Measurements from ENCODE around the gene MDM2.
A peak's percentile ranks its signal among the peaks of the same experiment; 100 is the strongest.

Gene MDM2

DNA sequence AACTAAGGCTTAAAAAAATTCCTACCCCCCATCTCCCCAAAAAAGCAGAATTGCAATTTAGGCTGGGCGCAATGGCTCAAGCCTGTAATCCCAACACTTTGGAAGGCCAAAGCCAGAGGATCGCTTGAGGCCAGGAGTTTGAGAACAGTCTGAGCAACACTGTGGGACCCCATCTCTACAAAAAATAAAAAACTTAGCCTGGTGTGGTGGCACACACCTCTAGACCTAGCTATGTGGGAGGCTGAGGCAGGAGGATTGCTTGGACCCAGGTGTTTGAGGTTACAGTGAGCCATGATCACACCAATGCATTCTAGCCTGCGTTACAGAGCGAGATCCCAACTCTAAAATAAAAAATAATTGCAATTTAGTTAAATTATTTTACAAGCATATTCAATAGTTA is 70.9 kb downstream of the MDM2 start:
- DNase-seq (ENCODE audit: low spot score) = no peak

GRCh38 chr12:68880660-68881325 is 72.8 kb downstream of the MDM2 start:
- DNase-seq (ENCODE audit: low spot score) = no peak

DNA sequence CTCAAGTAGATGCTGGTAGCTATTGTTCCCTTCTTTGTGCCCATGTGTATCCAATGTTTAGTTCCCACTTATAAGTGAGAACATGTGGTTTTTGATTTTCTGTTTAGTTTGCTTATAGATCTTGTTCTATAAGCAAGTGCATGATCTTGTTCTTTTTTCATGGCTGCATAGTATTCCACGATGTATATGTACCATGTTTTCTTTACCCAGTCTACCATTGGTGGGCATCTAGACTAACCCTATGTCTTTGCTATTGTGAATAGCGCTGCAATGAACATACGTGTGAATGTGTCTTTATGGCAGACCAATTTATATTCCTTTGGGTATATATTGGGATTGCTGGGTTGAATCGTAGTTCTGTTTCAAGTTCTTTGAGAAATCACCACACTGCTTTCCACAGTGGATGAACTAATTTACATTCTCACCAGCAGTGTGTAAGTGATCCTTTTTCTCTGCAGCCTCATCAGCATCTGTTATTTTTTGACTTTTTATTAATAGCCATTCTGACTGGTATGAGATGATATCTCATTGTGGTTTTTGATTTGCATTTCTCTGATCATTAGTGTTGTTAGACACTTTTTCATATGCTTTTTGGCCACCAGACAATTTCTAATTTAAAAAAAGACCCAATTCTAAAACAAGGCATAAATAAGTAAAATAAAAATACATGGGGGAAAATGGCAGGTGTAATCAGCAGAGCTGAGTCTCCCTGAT is 74.4 kb downstream of the MDM2 start:
- DNase-seq (ENCODE audit: low spot score) = no peak

DNA sequence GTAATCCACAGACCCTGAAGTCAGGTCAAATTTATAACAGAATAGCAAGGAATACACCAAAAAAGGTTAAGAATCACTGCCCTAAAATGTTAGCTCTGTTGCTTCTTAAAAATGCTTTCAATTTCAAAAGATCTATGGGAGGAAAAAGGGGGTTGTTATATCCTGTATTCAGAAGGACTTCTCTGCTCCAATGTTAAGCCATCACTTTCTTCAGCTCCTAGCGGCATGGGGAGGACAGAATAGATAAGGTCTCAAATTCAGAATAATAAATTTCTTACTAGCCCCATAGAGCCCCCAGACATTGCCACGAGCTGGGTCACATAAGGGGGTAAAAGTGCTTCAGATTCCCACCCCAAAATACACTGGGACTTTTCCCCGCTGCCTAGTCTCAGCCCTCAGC is 75.2 kb downstream of the MDM2 start:
- no peak for DNase-seq (ENCODE audit: low spot score)

- no peak for DNase-seq (ENCODE audit: low spot score)
These were observed 76.3 kb downstream of the MDM2 start for GRCh38 chr12:68884251-68884650.

- DNase-seq (ENCODE audit: low spot score) = no peak
These were observed 77.4 kb downstream of the MDM2 start for GRCh38 chr12:68885381-68885780.

DNA sequence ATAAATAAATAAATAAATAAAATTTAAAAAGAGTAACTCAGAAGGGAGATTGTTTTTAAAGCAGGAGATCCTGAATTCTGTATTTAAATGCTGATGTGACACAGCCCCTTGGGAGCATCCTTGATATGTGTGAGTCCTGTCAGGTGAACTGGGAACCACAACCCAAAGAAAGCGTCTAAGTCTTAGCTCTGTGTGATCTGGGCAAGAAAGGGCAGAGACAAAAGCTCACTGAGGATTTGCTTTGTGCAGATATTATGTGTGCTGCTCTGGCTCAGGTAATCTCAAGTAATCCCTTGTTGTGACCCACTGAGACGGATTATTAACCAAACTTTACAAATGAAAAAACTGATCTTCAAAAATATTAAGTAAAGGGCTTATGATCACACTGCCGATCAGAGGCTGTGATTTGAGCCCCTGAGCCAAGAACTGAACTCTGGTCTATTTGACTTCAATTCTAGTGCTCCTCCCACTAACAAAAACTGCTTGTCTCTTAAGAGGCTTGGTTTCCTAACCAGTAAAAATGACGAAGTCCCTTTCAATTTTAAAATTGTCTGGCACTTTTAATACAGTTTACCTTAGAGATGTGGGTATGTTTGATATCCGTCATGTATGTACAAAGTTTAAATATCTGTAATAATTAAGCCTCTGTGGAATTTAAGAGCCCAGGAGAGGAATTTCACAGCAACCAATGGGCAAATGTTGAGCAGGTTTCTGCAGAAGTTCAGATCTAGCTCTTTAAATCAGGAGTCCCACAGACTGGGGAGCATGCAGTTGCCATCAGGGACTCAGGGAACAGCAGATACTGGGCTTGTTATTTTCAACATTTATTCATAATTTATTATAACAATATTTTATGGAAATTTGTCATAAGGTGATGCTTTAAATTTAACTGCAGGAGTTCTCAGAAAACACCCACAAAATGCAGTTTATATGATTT is 78.9 kb downstream of the MDM2 start:
- DNase-seq (ENCODE audit: low spot score) = no peak

DNA sequence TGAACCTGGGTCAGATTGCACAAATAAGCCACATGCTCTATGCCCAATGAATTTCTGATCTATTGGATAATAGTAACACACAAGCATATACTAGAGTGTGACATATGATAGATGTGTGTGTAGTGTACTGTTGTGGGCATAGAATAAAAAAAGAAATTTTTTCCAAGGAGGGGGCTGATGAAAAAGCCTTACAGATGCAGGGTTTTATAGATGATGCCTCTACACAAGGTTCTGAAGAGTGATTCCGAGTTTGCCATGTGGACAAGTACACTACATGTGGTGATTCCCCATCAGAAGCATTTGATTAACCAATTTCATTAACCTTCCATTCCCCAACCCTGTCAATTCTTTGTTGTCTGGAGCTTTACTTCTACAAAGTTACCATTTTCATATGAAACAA is 79.7 kb downstream of the MDM2 start:
- DNase-seq (ENCODE audit: low spot score) = no peak

GRCh38 chr12:68888243-68888642 is 80.3 kb downstream of the MDM2 start:
- DNase-seq (ENCODE audit: low spot score) = no peak

DNA sequence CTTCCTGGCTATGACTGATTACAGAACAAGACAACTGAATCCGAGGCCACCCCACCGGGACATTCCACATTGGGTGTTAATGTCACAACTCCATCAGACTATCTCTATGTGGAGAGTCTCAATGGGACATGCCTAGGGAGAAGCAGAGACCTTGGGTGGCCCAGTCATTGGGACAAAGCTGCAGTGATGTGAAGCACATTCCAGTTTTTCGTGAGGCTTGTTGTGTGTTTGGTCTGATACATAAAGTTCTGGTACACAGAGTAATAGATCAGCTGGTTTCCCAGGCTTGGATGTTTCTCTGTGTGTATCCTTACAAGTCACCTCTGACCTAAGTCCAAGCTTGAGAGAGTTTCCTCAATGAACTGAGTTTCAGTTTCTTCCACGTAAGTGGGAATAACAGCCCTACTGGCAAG is 82.7 kb downstream of the MDM2 start:
- DNase-seq (ENCODE audit: low spot score) = no peak

- DNase-seq (ENCODE audit: low spot score) = no peak
These were observed 83.2 kb downstream of the MDM2 start for GRCh38 chr12:68891141-68891540.

GRCh38 chr12:68893201-68893600 is 85.2 kb downstream of the MDM2 start:
- DNase-seq (ENCODE audit: low spot score) = no peak

DNA sequence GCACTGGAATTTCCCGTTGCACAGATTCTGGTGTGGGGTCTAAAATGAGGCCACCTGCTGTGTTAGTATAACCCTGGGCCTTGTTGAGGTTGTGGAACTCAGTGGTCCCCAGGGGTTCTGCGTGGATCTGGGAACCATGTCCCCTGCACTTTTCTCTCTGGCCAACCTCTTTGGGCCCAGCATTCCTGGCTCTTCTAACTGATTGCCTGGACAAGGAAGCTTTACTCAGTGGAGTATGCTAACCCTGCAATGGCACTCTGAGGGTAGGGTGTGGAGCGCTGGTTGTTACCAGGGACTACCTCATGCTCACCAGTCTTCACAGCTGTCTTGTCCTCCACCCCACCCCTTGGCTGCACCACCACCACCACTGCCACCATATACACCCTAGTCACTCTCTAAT is 85.8 kb downstream of the MDM2 start:
- no peak for DNase-seq (ENCODE audit: low spot score)

GRCh38 chr12:68894276-68894855 is 86.4 kb downstream of the MDM2 start:
- DNase-seq (ENCODE audit: low spot score) = no peak

GRCh38 chr12:68896881-68897540 is 89.0 kb downstream of the MDM2 start:
- DNase-seq (ENCODE audit: low spot score) = no peak

DNA sequence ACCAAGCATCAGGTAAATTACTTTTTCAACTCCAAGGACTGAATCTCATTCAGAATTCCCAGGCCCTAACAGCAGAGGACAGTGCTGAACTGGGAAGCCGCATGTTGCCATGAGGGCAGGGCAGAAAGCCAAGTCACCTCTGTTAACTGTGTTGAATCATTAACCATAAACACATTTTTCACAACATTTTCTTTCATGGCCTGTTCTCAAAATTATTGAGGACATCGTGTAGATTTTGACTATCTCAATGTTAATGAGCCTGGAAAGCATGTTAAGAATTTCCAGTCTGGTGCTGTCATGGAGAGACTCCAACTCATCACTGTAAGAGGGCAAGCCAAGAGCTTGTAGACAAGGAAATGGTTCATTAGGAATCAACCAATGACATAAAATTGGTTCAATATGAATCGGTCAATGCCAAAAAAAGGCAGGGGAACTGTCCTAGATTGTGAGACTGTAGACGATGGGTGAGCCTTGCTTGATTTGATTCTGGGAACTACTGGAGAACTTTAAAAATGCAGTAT is 91.3 kb downstream of the MDM2 start:
- DNase-seq (ENCODE audit: low spot score) = peak; percentile 10

GRCh38 chr12:68900241-68900640 is 92.3 kb downstream of the MDM2 start:
- no peak for DNase-seq (ENCODE audit: low spot score)

All from hematopoietic multipotent progenitor cell treated with erythropoietin and hydrocortisone succinate and interleukin-3 and kit ligand, for 15 days (in vitro differentiated cells).